ENCODE measurements around the gene ZNF609. TPM values are rescaled to one million over a fixed set of nuclear protein-coding genes. Genes with fewer than 3 reads are reported as not detected.

ZNF609 gene
- polyA plus RNA-seq, 1 donor from 2014 or later = 11.8 TPM

DNA sequence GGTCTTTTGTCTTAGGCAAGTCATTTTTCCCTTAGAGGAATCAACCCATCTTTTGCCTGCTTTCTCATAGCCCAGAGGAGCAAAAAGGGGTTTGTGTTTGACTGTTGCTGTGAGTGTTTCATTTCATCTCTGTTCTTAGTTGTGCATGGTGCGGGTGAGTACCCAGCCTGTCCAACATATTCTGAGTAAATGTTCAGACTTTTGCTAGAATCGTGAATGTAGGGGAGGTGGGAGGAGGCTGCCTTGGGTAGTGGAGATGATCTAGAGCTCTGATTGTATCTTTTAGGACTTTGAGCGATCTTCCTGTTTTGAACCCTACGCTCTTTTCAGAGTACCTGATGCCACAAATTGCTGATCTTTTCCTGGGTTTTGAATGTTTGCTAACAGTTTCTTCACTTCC lies 123.1 kb downstream of the ZNF609 start:
- no peaks in the 10 kb centered on the region for H3K36me3 ChIP-seq (ENCODE audit: insufficient read depth, low read length)
- H4K20me1 ChIP-seq (ENCODE audit: insufficient read depth) = no peaks in the 10 kb centered on the region
- no peak overlapping the region for H3K27ac ChIP-seq (ENCODE audit: low read length)
- no peak overlapping the region for H3K4me3 ChIP-seq (ENCODE audit: low read length)
- no peak overlapping the region for H3K4me2 ChIP-seq (ENCODE audit: low read length)
- H3K9ac ChIP-seq (ENCODE audit: low read length) = no peak overlapping the region
- TF ChIP-seq RAD21 (conservative IDR thresholded peaks at IDR 0.05) = no peak
- no peaks in the 10 kb centered on the region for H3F3A ChIP-seq (ENCODE audit: insufficient read depth, low read length, poor library complexity, severe bottlenecking)
- peaks cover 83% of the 10 kb centered on the region for H3K79me2 ChIP-seq (replicated peaks; ENCODE audit: insufficient read depth, low read length)
- no peak overlapping the region for H2AFZ ChIP-seq (ENCODE audit: low read depth, low read length)
- no peaks in the 10 kb centered on the region for H3K9me2 ChIP-seq (ENCODE audit: insufficient read depth, low read length)
- no peaks in the 10 kb centered on the region for H3K9me3 ChIP-seq (ENCODE audit: low read length)
- H3K27me3 ChIP-seq (ENCODE audit: insufficient read depth, low read depth, low read length) = no peaks in the 10 kb centered on the region

DNA sequence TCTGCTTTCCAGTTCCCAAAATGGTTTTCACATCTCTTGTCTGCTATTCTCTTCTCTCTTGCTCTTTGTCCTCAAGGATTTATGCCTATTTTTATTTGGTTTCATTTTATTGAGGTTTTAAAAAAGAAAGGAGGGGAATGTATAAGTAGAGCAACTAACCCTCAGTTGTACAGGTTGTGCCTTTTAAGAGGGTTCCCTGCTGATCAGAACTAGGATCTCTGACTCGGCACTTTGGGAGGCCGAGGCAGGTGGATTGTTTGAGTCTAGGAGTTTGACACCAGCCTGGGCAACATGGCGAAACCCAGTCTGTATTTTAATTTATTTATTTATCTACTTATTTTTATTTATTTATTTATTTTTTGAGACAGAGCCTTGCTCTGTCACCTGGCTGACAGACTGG lies 123.6 kb downstream of the ZNF609 start:
- Histone ChIP-seq H3K4me2 (ENCODE audit: low read length) (no peak overlapping the region), H3K9ac (ENCODE audit: low read length) (no peak overlapping the region), H3K27me3 (ENCODE audit: insufficient read depth, low read depth, low read length) (no peaks in the 10 kb centered on the region), H3K9me2 (ENCODE audit: insufficient read depth, low read length) (no peaks in the 10 kb centered on the region), H4K20me1 (ENCODE audit: insufficient read depth) (no peaks in the 10 kb centered on the region), H3F3A (ENCODE audit: insufficient read depth, low read length, poor library complexity, severe bottlenecking) (no peaks in the 10 kb centered on the region), H3K27ac (ENCODE audit: low read length) (no peak overlapping the region), H3K79me2 (replicated peaks; ENCODE audit: insufficient read depth, low read length) (peaks cover 83% of the 10 kb centered on the region), H3K4me3 (ENCODE audit: low read length) (no peak overlapping the region), H3K9me3 (ENCODE audit: low read length) (no peaks in the 10 kb centered on the region), H2AFZ (ENCODE audit: low read depth, low read length) (no peak overlapping the region), H3K36me3 (ENCODE audit: insufficient read depth, low read length) (no peaks in the 10 kb centered on the region)
- TF ChIP-seq EP300 (conservative IDR thresholded peaks at IDR 0.05; ENCODE audit: poor library complexity, severe bottlenecking) = no peak
- no peak for TF ChIP-seq EZH2 (IDR thresholded peaks at IDR 0.05; ENCODE audit: borderline replicate concordance, insufficient read depth, low read length, poor library complexity, severe bottlenecking)
- TF ChIP-seq RAD21 (conservative IDR thresholded peaks at IDR 0.05) = no peak
- no peak for TF ChIP-seq TAF1 (IDR thresholded peaks at IDR 0.05; ENCODE audit: low read depth)
- no peak for TF ChIP-seq POLR2AphosphoS5 (IDR thresholded peaks at IDR 0.05)
- no peak for TF ChIP-seq MXI1 (conservative IDR thresholded peaks at IDR 0.05; ENCODE audit: poor library complexity, severe bottlenecking)
- TF ChIP-seq, protein P1, sequence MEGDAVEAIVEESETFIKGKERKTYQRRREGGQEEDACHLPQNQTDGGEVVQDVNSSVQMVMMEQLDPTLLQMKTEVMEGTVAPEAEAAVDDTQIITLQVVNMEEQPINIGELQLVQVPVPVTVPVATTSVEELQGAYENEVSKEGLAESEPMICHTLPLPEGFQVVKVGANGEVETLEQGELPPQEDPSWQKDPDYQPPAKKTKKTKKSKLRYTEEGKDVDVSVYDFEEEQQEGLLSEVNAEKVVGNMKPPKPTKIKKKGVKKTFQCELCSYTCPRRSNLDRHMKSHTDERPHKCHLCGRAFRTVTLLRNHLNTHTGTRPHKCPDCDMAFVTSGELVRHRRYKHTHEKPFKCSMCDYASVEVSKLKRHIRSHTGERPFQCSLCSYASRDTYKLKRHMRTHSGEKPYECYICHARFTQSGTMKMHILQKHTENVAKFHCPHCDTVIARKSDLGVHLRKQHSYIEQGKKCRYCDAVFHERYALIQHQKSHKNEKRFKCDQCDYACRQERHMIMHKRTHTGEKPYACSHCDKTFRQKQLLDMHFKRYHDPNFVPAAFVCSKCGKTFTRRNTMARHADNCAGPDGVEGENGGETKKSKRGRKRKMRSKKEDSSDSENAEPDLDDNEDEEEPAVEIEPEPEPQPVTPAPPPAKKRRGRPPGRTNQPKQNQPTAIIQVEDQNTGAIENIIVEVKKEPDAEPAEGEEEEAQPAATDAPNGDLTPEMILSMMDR (IDR thresholded peaks at IDR 0.05; ENCODE audit: poor library complexity, severe bottlenecking) = no peak
- TF ChIP-seq SMC3 (conservative IDR thresholded peaks at IDR 0.05; ENCODE audit: poor library complexity) = no peak
- no peak for TF ChIP-seq REST (IDR thresholded peaks at IDR 0.05; ENCODE audit: borderline replicate concordance)

Data from neural cell (in vitro differentiated cells).